GM12878 (cell line): ENCODE data around the gene RPL32. TPM values are rescaled to one million over a fixed set of nuclear protein-coding genes. Genes with fewer than 3 reads are reported as not detected.

Experiments used
- ATAC-seq: fragments of 200-7000 bp; cut with Tn5 transposase; 3 replicates; pipeline ENCODE4 v1.9.1; 2020; ENCODE audit warnings: mild to moderate bottlenecking, moderate library complexity
- BruUV-seq: library from RNA; stranded (reverse); fragments of 400-500 nt; replicated peaks from 2 replicates; lab custom pipeline; 2021; lab: Mats Ljungman, UMichigan
- CTCF ChIA-PET: fragments of 300-600 bp; sonication (Branson Sonifier 250); formaldehyde crosslinking; extraction: SDS; loops from one replicate; lab custom pipeline; 2021; ENCODE audit warnings: inconsistent platforms; lab: Yijun Ruan, JAX
- POLR2A ChIA-PET: fragments of 350-600 bp; formaldehyde crosslinking; extraction: SDS; loops from one replicate; lab custom pipeline; 2021; ENCODE audit warnings: inconsistent platforms; lab: Charles Lee
- RAD21 ChIA-PET: fragments of 300-600 bp; sonication (Branson Sonifier 250); formaldehyde crosslinking; loops from one replicate; lab custom pipeline; 2023; ENCODE audit warnings: antibody characterized with exemption; ENCODE audit not compliant: unreplicated experiment; lab: Charles Lee
- SMC1A ChIA-PET: fragments of 300-600 bp; sonication (Branson Sonifier 250); formaldehyde crosslinking; loops from one replicate; lab custom pipeline; 2023; ENCODE audit not compliant: unreplicated experiment, uncharacterized antibody; lab: Charles Lee
- DNase-seq: peaks from one replicate; pipeline ENCODE4 v3.0.0-alpha.2; 2011; ENCODE audit warnings: low read depth, low spot score
- FAIRE-seq: peaks from 3 replicates; lab custom pipeline; 2011; peaks lifted over from hg19 to GRCh38; lab: Jason Lieb, UNC
- H2AFZ ChIP-seq: 2 replicates; pipeline ENCODE4 v1.6.0; 2011; ENCODE audit warnings: low read depth, low read length, control low read depth; ENCODE audit not compliant: control insufficient read depth
- H3K27ac ChIP-seq: 2 replicates; pipeline ENCODE4 v1.5.1; 2011; ENCODE audit warnings: control low read depth; ENCODE audit not compliant: control insufficient read depth, insufficient read depth
- H3K27me3 ChIP-seq, 2 experiments: replicated peaks in 1 of 2; 2 replicates each; pipeline versions ENCODE4 v1.6.0 to v1.6.1; 2011; ENCODE audit warnings: low read length in 1 of 2; ENCODE audit not compliant: control insufficient read depth in 2 of 2, insufficient read depth in 2 of 2
- H3K36me3 ChIP-seq, 2 experiments: 2 replicates each; pipeline ENCODE4 v1.5.1; 2011; ENCODE audit warnings: low read length in 1 of 2; ENCODE audit not compliant: control insufficient read depth in 2 of 2, insufficient read depth in 2 of 2
- H3K4me1 ChIP-seq: 2 replicates; pipeline ENCODE4 v1.6.1; 2011; ENCODE audit warnings: mild to moderate bottlenecking, low read length, moderate library complexity, mixed read lengths; ENCODE audit not compliant: control insufficient read depth, insufficient read depth
- H3K4me2 ChIP-seq: 2 replicates; pipeline ENCODE4 v1.6.0; 2011; ENCODE audit warnings: control low read depth; ENCODE audit not compliant: control insufficient read depth, insufficient read depth
- H3K4me3 ChIP-seq: fragments of 200-600 bp; sonication (generic); 2 replicates; pipeline ENCODE4 v1.5.1; 2016
- H3K79me2 ChIP-seq: 2 replicates; pipeline ENCODE4 v1.6.0; 2011; ENCODE audit warnings: low read length; ENCODE audit not compliant: control insufficient read depth, insufficient read depth
- H3K9ac ChIP-seq: 2 replicates; pipeline ENCODE4 v1.8.0; 2011; ENCODE audit warnings: low read length, control low read depth, mixed read lengths; ENCODE audit not compliant: control insufficient read depth, insufficient read depth
- H3K9me3 ChIP-seq: replicated peaks from 3 replicates; pipeline ENCODE4 v1.5.1; 2011; ENCODE audit warnings: mild to moderate bottlenecking, low read length; ENCODE audit not compliant: control insufficient read depth, insufficient read depth
- H4K20me1 ChIP-seq: 2 replicates; pipeline ENCODE4 v1.6.0; 2011; ENCODE audit not compliant: control insufficient read depth, insufficient read depth
- BCL3 ChIP-seq: IDR thresholded peaks from 2 replicates; pipeline ENCODE4 v1.6.1; 2011; ENCODE audit warnings: borderline replicate concordance, low read depth, mild to moderate bottlenecking, moderate library complexity, low read length; ENCODE audit not compliant: insufficient read depth, poor library complexity, severe bottlenecking
- CREB1 ChIP-seq: IDR thresholded peaks from 2 replicates; pipeline ENCODE4 v1.6.1; 2012; ENCODE audit warnings: low read depth, mild to moderate bottlenecking, inconsistent platforms
- ESRRA ChIP-seq: IDR thresholded peaks from 2 replicates; pipeline ENCODE4 v1.6.1; 2012; ENCODE audit warnings: mild to moderate bottlenecking, low read length, improper control_type of control experiment
- NFYB ChIP-seq: IDR thresholded peaks from 2 replicates; pipeline ENCODE4 v1.6.1; 2011; ENCODE audit warnings: low read depth, mild to moderate bottlenecking, low read length, improper control_type of control experiment, moderate library complexity; ENCODE audit not compliant: insufficient read depth
- TCF7 ChIP-seq: IDR thresholded peaks from 2 replicates; pipeline ENCODE4 v1.6.1; 2014; ENCODE audit warnings: antibody characterized with exemption, borderline replicate concordance
- ZNF687 ChIP-seq: fragments of 450-650 bp; IDR thresholded peaks from 2 replicates; pipeline ENCODE4 v1.6.1; 2017; ENCODE audit warnings: mild to moderate bottlenecking, moderate library complexity
- ZZZ3 ChIP-seq: IDR thresholded peaks from 2 replicates; pipeline ENCODE4 v1.6.1; 2011; ENCODE audit warnings: low read depth; ENCODE audit not compliant: control insufficient read depth, insufficient read length
- WGBS: methylation state at CpG from one replicate; pipeline ENCODE4 v1.1.6; 2016; ENCODE audit warnings: low lambda C conversion rate; ENCODE audit not compliant: insufficient replicate concordance, insufficient coverage; ENCODE audit errors: missing lambda C conversion rate; 5-methylcytosine and 5-hydroxymethylcytosine counted together
- in situ Hi-C: fragments of 300-500 bp; cut with MboI; formaldehyde crosslinking; loops from 9 replicates; pipeline ENCODE4 v1.14.3; 2018; ENCODE audit warnings: mixed read lengths
- intact Hi-C: fragments of 100-400 bp; cut with micrococcal nuclease; formaldehyde crosslinking; loops from one replicate; pipeline ENCODE4 v1.14.2; 2022; ENCODE audit not compliant: unreplicated experiment
- polyA plus RNA-seq, 11 experiments: library from polyadenylated mRNA; depleted of rRNA in 4 of 11; unstranded in 6 of 11; stranded (reverse) in 5 of 11; fragments of >200 nt; fragmentation: Nextera tagmentation in 4 of 11; fragmentation: Illumina TruSeq in 1 of 11; extraction: Ambion mirVana in 4 of 11; extraction: Trizol in 1 of 11; gene quantifications; 1 replicate in 1 of 11; 2 replicates in 10 of 11; pipeline versions ENCODE4 v1.2.1 to v1.2.3, GENCODE V29; 2011 to 2016; ENCODE audit warnings: inconsistent platforms in 2 of 11, missing spikeins in 2 of 11, low read depth in 1 of 11
- total RNA-seq, 4 experiments: library from RNA; depleted of rRNA in 3 of 4; stranded (reverse); fragments of >200 nt in 3 of 4; fragmentation: Illumina TruSeq in 1 of 4; extraction: Trizol in 1 of 4; gene quantifications; 2 replicates each; pipeline versions ENCODE4 v1.2.1 to v1.2.3, GENCODE V29; 2013 to 2021
- TF ChIP-seq, protein P1 (sequence below): fragments of 450-650 bp; conservative IDR thresholded peaks from 2 replicates; pipeline ENCODE4 v1.6.1; 2017; ENCODE audit warnings: mild to moderate bottlenecking, moderate library complexity

Gene RPL32
- total and polyA plus RNA-seq, 10 of the 15 experiments (the other 5 are each of a cell fraction or from before 2014, with no cell fraction given), result 1,533 to 5,147 (median 3,350) TPM

- no peaks in the 10 kb centered on the region; the same call in 2 of the 3 replicates for H3K9me3 ChIP-seq
- no peaks in the 10 kb centered on the region for H4K20me1 ChIP-seq
- no peak overlapping the region for H3K4me2 ChIP-seq
- no TSS peak for BruUV-seq
- WGBS, result 54% methylated on average over 5 of the region's 5 CpGs
- ATAC-seq, result no peak
- ChIA-PET RAD21 (no interaction called here), CTCF (interaction anchor here (1.6 to 2.1 kb wide), 2 partner anchors 9 to 30 kb away, joined by 3 to 6 read pairs; no protein-coding TSS in a partner anchor), SMC1A (no interaction called here), POLR2A (no interaction called here)
- no peaks in the 10 kb centered on the region for H3K36me3 ChIP-seq
- no peak overlapping the region for H3K9ac ChIP-seq
- in situ Hi-C loops (no loop called here), intact Hi-C loops (loop anchor here (10.0 kb wide), 1 partner anchor 123 kb away; no protein-coding TSS in a partner anchor)
- no peak for DNase-seq
- H2AFZ ChIP-seq, result no peak overlapping the region
- no peak for FAIRE-seq
- H3K4me3 ChIP-seq, result no peak overlapping the region
- no peaks in the 10 kb centered on the region for H3K79me2 ChIP-seq
- no peak overlapping the region for H3K27ac ChIP-seq
- no peaks in the 10 kb centered on the region for H3K4me1 ChIP-seq
- TF ChIP-seq ZNF687, result no peak
- TF ChIP-seq TCF7, result no peak
- TF ChIP-seq NFYB, result no peak
- no peak for TF ChIP-seq ZZZ3
- no peak for TF ChIP-seq BCL3
- TF ChIP-seq CREB1, result no peak
- TF ChIP-seq, protein P1, sequence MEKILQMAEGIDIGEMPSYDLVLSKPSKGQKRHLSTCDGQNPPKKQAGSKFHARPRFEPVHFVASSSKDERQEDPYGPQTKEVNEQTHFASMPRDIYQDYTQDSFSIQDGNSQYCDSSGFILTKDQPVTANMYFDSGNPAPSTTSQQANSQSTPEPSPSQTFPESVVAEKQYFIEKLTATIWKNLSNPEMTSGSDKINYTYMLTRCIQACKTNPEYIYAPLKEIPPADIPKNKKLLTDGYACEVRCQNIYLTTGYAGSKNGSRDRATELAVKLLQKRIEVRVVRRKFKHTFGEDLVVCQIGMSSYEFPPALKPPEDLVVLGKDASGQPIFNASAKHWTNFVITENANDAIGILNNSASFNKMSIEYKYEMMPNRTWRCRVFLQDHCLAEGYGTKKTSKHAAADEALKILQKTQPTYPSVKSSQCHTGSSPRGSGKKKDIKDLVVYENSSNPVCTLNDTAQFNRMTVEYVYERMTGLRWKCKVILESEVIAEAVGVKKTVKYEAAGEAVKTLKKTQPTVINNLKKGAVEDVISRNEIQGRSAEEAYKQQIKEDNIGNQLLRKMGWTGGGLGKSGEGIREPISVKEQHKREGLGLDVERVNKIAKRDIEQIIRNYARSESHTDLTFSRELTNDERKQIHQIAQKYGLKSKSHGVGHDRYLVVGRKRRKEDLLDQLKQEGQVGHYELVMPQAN, result no peak
- TF ChIP-seq ESRRA, result no peak
- H3K27me3 ChIP-seq, result no peaks in the 10 kb centered on the region; a peak in 1 of 4 replicates
These were observed 20.2 kb upstream of the RPL32 start for GRCh38 chr3:12861611-12862010.
